Measurements from ENCODE around the gene RNASEH2B. TPM values are rescaled to one million over a fixed set of nuclear protein-coding genes. Genes with fewer than 3 reads are reported as not detected.
A peak's percentile ranks its signal among the peaks of the same experiment; 100 is the strongest.

Gene RNASEH2B
- total RNA-seq, 8 experiments from 2014 or later: 24.0 to 57.7 (median 35.1) TPM

DNA sequence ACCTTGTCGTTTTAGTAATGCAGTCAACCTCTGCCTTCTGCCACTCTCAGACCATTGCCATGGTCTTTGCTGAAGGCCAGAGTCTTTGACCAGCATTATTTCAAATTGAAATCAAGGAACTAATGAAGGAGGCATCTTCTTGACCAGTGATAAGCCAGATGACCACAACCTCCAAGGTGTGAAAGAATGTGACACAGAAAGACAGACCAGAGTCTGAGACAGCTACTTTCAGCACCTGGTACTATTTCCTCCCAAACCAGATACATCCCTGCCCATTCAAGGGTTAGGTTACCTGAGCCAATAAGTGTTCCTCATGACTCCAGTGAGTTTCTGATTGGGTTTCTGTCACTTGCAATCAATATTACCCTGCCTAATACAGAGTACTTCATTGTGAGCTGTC is 20.3 kb upstream of the RNASEH2B start:
- H3K27ac ChIP-seq: no peak overlapping the region
- H3K4me3 ChIP-seq: no peak overlapping the region
- H3K4me1 ChIP-seq (replicated peaks in 1 of 2): peaks cover 0 to 5% of the 10 kb centered on the region in 2 donors
- 0 to 80% (median 33%) methylated on average over 1 of the region's 1 CpG; no CpG with 5 or more reads in 1 of the 10 experiments for WGBS, 10 experiments
- in situ Hi-C loops (cut with MboI; ENCODE audit: low pct_unique_long_range_greater_than_20kb in 2 of 9, low sequenced_read_pairs in 9 of 9, unreplicated experiment in 9 of 9): no loop called here
- no peak for ATAC-seq (replicated peaks in 6 of 8)

DNA sequence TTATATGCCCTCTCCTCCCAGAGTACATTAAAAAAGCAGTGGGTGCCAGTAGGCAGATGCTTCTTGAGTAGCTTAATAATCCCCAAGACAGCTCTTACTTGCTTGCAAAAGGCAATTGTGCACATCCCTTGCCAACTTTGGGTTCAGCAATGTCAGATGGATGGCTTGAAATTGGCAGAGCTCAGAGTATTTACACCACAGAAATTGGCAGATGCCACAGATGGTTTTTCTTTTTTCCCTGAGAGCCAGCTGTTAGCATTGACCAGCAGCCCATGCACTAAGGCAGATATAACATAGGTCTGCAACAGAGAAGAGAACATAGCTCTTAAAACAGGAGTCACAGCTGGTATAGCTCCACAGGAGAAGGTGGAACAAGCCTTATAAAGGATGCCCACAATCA is 18.4 kb upstream of the RNASEH2B start:
- H3K27ac ChIP-seq: no peak overlapping the region
- ATAC-seq (replicated peaks in 6 of 8): no peak
- peaks cover 0 to 5% of the 10 kb centered on the region in 2 donors for H3K4me1 ChIP-seq (replicated peaks in 1 of 2)
- H3K4me3 ChIP-seq: no peak overlapping the region
- in situ Hi-C loops (cut with MboI; ENCODE audit: low pct_unique_long_range_greater_than_20kb in 2 of 9, low sequenced_read_pairs in 9 of 9, unreplicated experiment in 9 of 9): no loop called here

DNA sequence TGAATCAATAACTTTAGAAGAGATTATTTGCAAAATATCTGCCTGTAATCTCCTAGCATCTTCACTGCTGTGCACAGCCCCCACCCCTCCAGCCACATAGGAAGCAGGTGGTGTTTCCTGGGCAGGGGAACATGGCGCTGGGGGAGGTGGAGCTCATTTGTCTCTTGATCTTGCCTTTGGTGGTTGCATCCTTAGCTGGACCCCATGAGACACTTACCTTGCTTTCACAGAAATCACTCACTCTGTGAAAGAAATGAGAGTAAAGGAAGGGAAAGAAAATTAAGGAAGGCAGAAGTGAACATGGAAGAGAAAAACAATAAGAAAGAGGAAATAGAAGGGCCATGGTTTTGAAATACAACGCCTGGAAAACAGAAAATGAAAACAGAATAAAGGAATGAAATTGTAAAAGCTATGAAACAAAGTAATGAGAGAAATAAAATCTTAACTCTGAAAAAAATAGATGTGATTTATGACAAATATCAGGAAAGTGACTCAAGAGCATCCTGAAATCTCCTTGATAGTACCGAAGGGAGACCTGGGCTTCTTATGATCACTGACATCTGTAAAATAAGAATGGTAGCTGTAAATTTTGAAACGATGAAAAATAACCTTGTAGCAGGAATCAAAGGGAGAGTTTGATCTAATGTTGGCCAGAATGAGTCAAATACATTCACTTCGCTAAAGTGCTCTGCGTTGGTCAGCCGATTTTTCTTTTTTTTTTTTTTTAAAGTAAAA is 17.2 kb upstream of the RNASEH2B start:
- no peak overlapping the region for H3K27ac ChIP-seq
- WGBS, 10 experiments: 45 to 100% (median 73%) methylated on average over 2 to 7 of the region's 7 CpGs
- peaks cover 0 to 5% of the 10 kb centered on the region in 2 donors for H3K4me1 ChIP-seq (replicated peaks in 1 of 2)
- no peak for ATAC-seq (replicated peaks in 6 of 8)
- in situ Hi-C loops (cut with MboI; ENCODE audit: low pct_unique_long_range_greater_than_20kb in 2 of 9, low sequenced_read_pairs in 9 of 9, unreplicated experiment in 9 of 9): no loop called here
- no peak overlapping the region for H3K4me3 ChIP-seq

DNA sequence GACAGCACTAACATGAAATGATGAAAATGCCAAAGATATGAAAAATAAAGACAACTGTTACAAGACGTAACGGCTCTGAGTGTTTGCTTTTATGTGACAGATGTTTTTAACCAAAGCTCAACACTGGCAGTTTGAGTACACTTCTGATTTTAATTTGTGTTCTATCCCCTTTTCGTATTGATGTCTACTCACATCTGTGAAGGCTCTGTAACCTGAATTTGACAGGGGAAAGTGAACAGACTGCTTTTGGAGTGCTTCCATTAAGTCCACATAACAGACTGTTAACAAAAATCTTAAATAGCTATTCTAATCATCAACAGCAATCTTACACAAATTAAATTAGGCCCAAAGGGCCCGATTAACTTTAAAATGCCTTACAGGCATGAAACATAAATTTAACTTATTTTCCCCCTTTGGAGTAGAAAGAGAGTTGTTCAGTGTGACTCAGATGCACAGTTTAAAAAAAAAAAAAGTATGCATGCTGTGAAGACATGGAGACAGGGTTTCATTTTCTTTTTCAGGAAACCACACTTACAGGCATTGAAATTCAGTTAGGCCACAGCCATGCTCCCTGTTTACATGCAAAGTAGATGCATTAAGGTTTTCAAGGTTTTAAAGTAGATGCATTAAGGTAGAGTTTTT is 16.3 kb upstream of the RNASEH2B start:
- Histone ChIP-seq H3K4me1 (replicated peaks in 1 of 2) (peaks cover 0 to 5% of the 10 kb centered on the region in 2 donors), H3K4me3 (no peak overlapping the region), H3K27ac (no peak overlapping the region)
- in situ Hi-C loops (cut with MboI; ENCODE audit: low pct_unique_long_range_greater_than_20kb in 2 of 9, low sequenced_read_pairs in 9 of 9, unreplicated experiment in 9 of 9): no loop called here
- WGBS, 10 experiments: 0 to 80% (median 42%) methylated on average over 1 to 4 of the region's 4 CpGs
- ATAC-seq (replicated peaks in 6 of 8): peak in 2 of 8 experiments; percentile 80 to 90

DNA sequence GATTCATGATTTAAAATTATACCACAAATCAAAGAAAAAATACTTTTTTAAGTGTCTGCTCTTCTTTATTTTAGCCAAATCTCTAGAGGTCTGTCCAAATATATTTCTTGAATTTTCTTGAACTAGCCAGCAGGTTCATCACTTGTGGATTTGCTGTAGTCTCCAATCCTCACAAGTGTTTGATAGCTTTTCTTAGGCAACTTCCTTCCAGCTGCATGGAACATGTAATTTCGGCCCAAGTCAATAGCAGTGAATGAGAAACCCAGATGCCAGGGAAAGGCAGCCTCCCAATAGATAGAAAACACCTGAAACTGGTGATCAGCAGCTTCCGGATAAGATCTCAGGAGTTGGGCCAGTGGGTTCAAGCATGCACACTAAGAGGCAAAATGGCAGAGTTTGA is 15.6 kb upstream of the RNASEH2B start:
- no peak overlapping the region for H3K4me3 ChIP-seq
- H3K27ac ChIP-seq: no peak overlapping the region
- in situ Hi-C loops (cut with MboI; ENCODE audit: low pct_unique_long_range_greater_than_20kb in 2 of 9, low sequenced_read_pairs in 9 of 9, unreplicated experiment in 9 of 9): no loop called here
- ATAC-seq (replicated peaks in 6 of 8): no peak
- WGBS, 10 experiments: 53 to 100% (median 75%) methylated on average over 1 to 2 of the region's 2 CpGs; no CpG with 5 or more reads in 2 of the 10 experiments
- peaks cover 0 to 5% of the 10 kb centered on the region in 2 donors for H3K4me1 ChIP-seq (replicated peaks in 1 of 2)

DNA sequence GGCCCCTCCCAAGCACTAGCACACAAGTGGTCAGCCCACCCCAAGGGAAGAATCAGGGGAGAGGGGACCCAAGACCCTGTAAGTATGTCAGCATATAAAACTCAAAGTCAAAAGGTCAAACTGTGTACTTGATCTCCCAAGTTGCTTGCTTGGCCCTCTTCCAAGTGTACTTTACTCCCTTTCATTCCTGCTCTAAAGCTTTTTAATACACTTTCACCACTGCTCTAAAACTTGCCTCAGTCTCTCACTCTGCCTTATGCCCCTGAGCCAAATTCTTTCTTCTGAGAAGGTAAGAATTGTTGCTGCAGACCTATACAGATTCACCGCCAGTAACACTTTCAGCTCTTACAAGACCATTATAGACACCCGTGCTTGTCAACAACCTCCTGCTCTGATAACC is 15.1 kb upstream of the RNASEH2B start:
- no peak for ATAC-seq (replicated peaks in 6 of 8)
- 70 to 100% (median 94%) methylated on average over 1 to 2 of the region's 2 CpGs; no CpG with 5 or more reads in 3 of the 10 experiments for WGBS, 10 experiments
- Histone ChIP-seq H3K4me3 (no peak overlapping the region), H3K27ac (no peak overlapping the region), H3K4me1 (replicated peaks in 1 of 2) (peaks cover 0 to 5% of the 10 kb centered on the region in 2 donors)
- in situ Hi-C loops (cut with MboI; ENCODE audit: low pct_unique_long_range_greater_than_20kb in 2 of 9, low sequenced_read_pairs in 9 of 9, unreplicated experiment in 9 of 9): no loop called here

DNA sequence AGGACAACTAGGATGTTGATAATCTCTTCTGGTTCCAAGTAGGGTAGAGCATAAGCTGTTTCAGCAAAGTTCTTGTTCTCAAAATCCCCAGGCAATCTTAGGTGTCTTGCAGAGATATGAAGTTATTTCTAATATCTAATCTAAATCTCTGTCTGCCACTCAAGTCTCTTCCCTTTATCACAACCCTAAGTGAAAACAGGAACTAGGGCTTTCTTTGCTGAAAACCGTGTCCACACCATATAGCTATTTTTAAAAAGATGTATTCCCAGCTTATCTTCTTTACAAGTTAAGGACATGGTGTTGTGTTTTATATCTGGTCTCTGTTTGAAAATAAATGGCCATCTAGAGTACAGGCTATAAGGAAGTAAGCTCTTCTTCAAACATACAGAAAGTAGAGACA is 11.3 kb upstream of the RNASEH2B start:
- in situ Hi-C loops (cut with MboI; ENCODE audit: low pct_unique_long_range_greater_than_20kb in 2 of 9, low sequenced_read_pairs in 9 of 9, unreplicated experiment in 9 of 9): no loop called here
- peaks cover 0 to 4% of the 10 kb centered on the region in 2 donors for H3K4me1 ChIP-seq (replicated peaks in 1 of 2)

DNA sequence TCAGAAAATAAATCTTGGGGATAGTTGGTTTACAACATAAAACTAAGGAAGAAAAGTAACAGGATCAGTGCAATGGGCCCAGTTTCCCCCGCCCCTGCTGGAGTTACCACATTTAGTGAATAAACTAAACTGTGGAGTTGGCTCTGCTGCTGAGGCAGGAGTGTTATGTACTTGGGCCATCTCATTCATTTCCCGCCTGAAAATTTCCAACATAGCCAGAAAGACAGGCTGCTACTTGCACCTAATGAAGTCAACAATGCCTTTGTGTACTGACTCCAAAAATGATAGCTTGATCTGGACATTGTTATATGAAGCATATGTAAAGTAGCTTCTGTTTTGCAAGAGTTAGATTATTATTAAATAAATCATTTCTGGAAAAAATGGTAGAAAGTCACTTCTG is 7.9 kb upstream of the RNASEH2B start:
- in situ Hi-C loops (cut with MboI; ENCODE audit: low pct_unique_long_range_greater_than_20kb in 2 of 9, low sequenced_read_pairs in 9 of 9, unreplicated experiment in 9 of 9): loop anchor here in 4 of 9 experiments (25.0 kb wide), 1 partner anchor 914 kb away; the partner anchor contains the start of gene TRIM13 (in 4 of the 4)
- 60 to 100% (median 87%) methylated on average over 1 to 2 of the region's 2 CpGs; no CpG with 5 or more reads in 1 of the 10 experiments for WGBS, 10 experiments
- ATAC-seq (replicated peaks in 6 of 8): no peak
- no peak overlapping the region for H3K27ac ChIP-seq
- no peak overlapping the region for H3K4me3 ChIP-seq
- H3K4me1 ChIP-seq (replicated peaks in 1 of 2): no peaks in the 10 kb centered on the region

More for the DNA sequence above, 11.3 kb upstream of the RNASEH2B start:
- 22 to 100% (median 80%) methylated on average over 1 of the region's 1 CpG; no CpG with 5 or more reads in 1 of the 10 experiments for WGBS, 10 experiments
- Histone ChIP-seq H3K27ac (no peak overlapping the region), H3K4me3 (no peak overlapping the region)
- ATAC-seq (replicated peaks in 6 of 8): no peak

DNA sequence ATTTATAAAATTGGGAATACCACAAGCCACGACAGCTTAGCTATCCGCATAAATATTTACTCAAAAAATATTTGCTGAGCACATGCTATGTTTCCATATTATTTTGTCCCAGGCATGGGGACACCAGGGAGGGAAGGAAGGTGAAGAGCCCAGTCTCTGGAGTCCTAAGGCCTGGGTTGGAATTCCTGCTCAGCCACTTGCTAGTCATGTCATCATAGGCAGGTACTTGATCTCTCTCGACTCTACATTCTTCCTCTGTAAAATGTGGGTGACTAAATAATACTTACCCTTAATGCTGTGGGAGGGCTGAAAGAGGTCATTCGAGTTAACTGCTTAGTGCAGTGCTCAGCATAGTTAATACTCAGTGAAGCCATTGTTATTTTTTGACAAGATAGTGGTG is 4.3 kb upstream of the RNASEH2B start:
- H3K4me3 ChIP-seq: no peak overlapping the region
- WGBS, 10 experiments: 50 to 95% (median 85%) methylated on average over 2 to 4 of the region's 4 CpGs; no CpG with 5 or more reads in 2 of the 10 experiments
- in situ Hi-C loops (cut with MboI; ENCODE audit: low pct_unique_long_range_greater_than_20kb in 2 of 9, low sequenced_read_pairs in 9 of 9, unreplicated experiment in 9 of 9): loop anchor here in 4 of 9 experiments (25.0 kb wide), 1 partner anchor 918 kb away; the partner anchor contains the start of gene TRIM13 (in 4 of the 4)

DNA sequence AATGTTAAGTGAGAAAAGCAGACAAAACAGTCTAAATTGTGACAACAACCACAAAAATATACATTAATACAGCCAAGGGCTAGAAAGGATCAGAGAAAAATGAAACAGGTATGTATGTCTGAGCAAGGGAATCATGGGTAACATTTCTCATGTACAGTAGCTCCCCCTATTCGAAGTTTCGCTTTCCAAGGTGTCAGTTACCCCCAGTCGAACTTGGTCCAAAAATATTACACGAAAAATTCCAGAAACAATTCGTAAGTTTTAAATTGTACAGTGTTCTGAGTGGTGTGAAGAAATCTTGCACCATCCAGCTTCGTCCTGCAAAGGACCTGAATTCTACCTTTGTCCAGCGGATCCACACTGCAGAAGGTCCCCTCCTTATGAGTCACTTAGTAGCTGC is 1.8 kb upstream of the RNASEH2B start:
- Histone ChIP-seq H3K4me3 (no peak overlapping the region), H3K4me1 (replicated peaks in 1 of 2) (peaks cover 5 to 8% of the 10 kb centered on the region in 2 donors), H3K27ac (no peak overlapping the region)
- in situ Hi-C loops (cut with MboI; ENCODE audit: low pct_unique_long_range_greater_than_20kb in 2 of 9, low sequenced_read_pairs in 9 of 9, unreplicated experiment in 9 of 9): loop anchor here in 4 of 9 experiments (25.0 kb wide), 1 partner anchor 920 kb away; the partner anchor contains the start of gene TRIM13 (in 4 of the 4)
- WGBS, 10 experiments: 75 to 100% (median 90%) methylated on average over 2 to 7 of the region's 7 CpGs
- ATAC-seq (replicated peaks in 6 of 8): no peak

More for the DNA sequence above, 4.3 kb upstream of the RNASEH2B start:
- Histone ChIP-seq H3K4me1 (replicated peaks in 1 of 2) (peaks cover 0 to under 1% of the 10 kb centered on the region in 2 donors), H3K27ac (no peak overlapping the region)
- ATAC-seq (replicated peaks in 6 of 8): no peak

DNA sequence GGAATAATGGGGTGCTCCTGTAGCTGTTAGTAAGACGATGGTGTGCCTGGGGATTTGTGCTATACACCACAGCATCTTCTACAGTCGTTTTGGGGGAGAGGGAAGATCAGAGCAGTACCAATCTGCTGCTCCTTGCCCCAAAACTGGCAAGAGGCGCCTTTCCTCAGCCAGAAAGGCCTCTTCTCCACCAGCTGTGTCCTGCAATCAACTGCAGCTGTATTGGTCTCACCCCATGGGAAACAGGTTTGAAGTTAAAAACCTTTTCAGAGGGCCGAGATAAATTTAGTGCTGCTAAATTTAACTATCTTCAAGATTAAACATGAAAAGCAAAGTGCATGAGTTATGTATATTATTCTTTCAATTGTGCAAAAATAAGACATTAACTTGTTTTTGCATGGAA is 1.2 kb upstream of the RNASEH2B start:
- WGBS, 10 experiments: 20 to 100% (median 94%) methylated on average over 1 to 4 of the region's 4 CpGs
- peaks cover 5 to 8% of the 10 kb centered on the region in 2 donors for H3K4me1 ChIP-seq (replicated peaks in 1 of 2)
- no peak overlapping the region for H3K4me3 ChIP-seq
- ATAC-seq (replicated peaks in 6 of 8): no peak
- in situ Hi-C loops (cut with MboI; ENCODE audit: low pct_unique_long_range_greater_than_20kb in 2 of 9, low sequenced_read_pairs in 9 of 9, unreplicated experiment in 9 of 9): loop anchor here in 4 of 9 experiments (25.0 kb wide), 1 partner anchor 921 kb away; the partner anchor contains the start of gene TRIM13 (in 4 of the 4)
- H3K27ac ChIP-seq: no peak overlapping the region

DNA sequence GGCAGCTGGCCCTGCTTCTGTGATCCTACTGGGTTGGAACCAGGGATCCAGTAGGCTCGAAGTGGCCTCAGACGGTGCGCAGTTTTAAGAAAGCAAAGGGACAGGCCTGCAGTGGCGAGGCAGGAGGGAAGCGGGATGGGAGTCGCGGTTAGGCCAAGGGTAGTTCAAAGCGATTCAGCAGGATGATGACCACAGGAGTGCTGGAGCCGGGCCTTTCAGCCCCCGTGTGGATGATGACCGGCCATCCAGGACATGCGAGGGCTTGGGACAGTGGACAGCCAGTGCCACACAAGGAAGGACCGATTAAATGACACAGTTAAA is 854 bp downstream of the RNASEH2B start:
- H3K4me1 ChIP-seq (replicated peaks in 1 of 2): peaks cover 5 to 8% of the 10 kb centered on the region in 2 donors
- in situ Hi-C loops (cut with MboI; ENCODE audit: low pct_unique_long_range_greater_than_20kb in 2 of 9, low sequenced_read_pairs in 9 of 9, unreplicated experiment in 9 of 9): loop anchor here in 4 of 9 experiments (25.0 kb wide), 1 partner anchor 923 kb away; the partner anchor contains the start of gene TRIM13 (in 4 of the 4)
- peak; percentile 25 to 50 (median 36) for ATAC-seq (replicated peaks in 6 of 8)
- peak overlapping the region; percentile 44 to 69 (median 58) for H3K4me3 ChIP-seq
- H3K27ac ChIP-seq: peak overlapping the region in 1 of 2 donors; percentile 50
- WGBS, 10 experiments: 0 to 11% (median 5%) methylated on average over 1 to 9 of the region's 13 CpGs; no CpG with 5 or more reads in 3 of the 10 experiments

DNA sequence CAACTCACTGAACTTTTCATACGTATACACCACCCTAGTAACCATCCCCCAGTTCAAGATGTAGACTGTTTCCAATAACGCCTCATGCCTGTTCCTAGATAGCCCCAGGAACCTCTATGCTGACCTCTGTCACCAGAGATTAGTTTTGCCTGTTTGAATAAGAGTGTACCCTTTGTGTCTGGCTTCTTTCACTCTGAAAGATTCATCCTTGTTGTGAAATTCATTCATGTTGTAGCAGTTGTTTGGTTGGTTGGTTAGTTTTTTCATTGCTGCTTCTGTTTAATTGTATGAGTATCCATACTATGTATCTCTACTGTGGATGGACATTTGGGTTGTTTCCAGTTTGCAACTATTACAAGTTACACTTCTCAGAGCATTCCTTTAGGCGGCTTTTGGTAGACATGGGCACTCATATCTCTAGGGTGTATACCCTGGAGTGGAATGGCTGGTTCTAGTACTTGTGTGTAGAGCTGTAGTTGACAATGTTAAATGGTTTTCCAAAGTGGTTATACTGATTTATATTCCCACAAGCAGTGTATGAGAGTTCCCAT is 1.6 kb downstream of the RNASEH2B start:
- Histone ChIP-seq H3K4me1 (replicated peaks in 1 of 2) (peaks cover 5 to 8% of the 10 kb centered on the region in 2 donors), H3K27ac (no peak overlapping the region), H3K4me3 (peak overlapping the region in 1 of 5 donors; percentile 69)
- no peak for ATAC-seq (replicated peaks in 6 of 8)
- WGBS, 10 experiments: 8 to 100% (median 39%) methylated on average over 1 to 2 of the region's 3 CpGs; no CpG with 5 or more reads in 2 of the 10 experiments
- in situ Hi-C loops (cut with MboI; ENCODE audit: low pct_unique_long_range_greater_than_20kb in 2 of 9, low sequenced_read_pairs in 9 of 9, unreplicated experiment in 9 of 9): loop anchor here in 4 of 9 experiments (25.0 kb wide), 1 partner anchor 924 kb away; the partner anchor contains the start of gene TRIM13 (in 4 of the 4)

All from motor neuron (in vitro differentiated cells).